ENCODE measurements around the gene PRDX3. TPM values are rescaled to one million over a fixed set of nuclear protein-coding genes. Genes with fewer than 3 reads are reported as not detected.

The PRDX3 gene
- total RNA-seq, 6 experiments from 2014 or later: 156 to 183 (median 171) TPM

- Mint-ChIP-seq H3K27me3 (ENCODE audit: insufficient read depth) (no peaks in the 10 kb centered on the region), H3K27ac (no peak overlapping the region), H3K4me1 (ENCODE audit: low read depth) (peaks cover 31% of the 10 kb centered on the region), H3K9me3 (no peaks in the 10 kb centered on the region), H3K36me3 (ENCODE audit: low read depth) (no peaks in the 10 kb centered on the region; the same call in 1 of the 2 replicates), H3K4me3 (no peak overlapping the region)
- no peak for DNase-seq
- TF ChIP-seq CTCF (IDR thresholded peaks at IDR 0.05): no peak
Observed at GRCh38 chr10:119221666-119222065, 43.1 kb upstream of the PRDX3 start.

DNA sequence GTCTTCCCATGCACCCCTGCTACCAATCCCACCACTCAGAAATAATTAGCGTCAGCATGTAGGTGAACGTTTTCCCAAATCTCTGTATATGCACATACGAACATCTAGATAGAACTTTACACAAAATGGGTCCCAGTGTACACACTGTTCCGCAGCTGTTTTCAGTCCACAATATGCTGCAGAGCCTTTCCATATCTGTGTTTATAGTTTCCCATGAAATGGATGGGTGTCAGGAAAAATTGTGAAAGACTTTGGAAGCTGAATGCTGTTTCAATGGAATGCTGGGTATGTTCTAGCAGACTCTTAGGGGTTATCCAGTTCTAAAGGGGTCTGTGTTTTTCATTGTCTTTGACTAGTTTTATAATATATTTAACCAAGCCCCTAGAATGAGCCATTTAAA, 42.6 kb upstream of the PRDX3 start:
- Mint-ChIP-seq H3K4me3 (no peak overlapping the region), H3K4me1 (ENCODE audit: low read depth) (peaks cover 32% of the 10 kb centered on the region), H3K27ac (no peak overlapping the region), H3K27me3 (ENCODE audit: insufficient read depth) (no peaks in the 10 kb centered on the region), H3K9me3 (no peaks in the 10 kb centered on the region), H3K36me3 (ENCODE audit: low read depth) (no peaks in the 10 kb centered on the region; the same call in 1 of the 2 replicates)
- TF ChIP-seq CTCF (IDR thresholded peaks at IDR 0.05): no peak
- no peak for DNase-seq

DNA sequence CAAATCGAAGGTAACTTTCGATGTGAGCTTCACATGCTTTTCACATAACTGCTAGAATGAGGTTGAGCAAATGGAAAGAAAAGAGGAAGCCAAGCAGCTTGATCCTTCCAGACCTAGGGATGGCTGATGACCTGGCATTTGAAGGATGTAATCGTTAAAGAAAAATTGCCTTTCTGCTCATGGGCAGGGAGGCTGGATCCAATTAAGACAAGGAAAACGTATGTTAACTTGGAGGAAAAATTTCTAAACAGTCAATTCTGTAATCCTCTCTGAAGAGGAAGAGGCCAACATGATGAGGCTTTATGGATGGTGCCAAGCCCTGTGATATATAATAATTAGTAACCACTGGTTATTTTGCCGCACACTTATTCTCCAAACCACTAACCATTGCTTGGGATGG, 41.3 kb upstream of the PRDX3 start:
- no peaks in the 10 kb centered on the region for H3K27me3 Mint-ChIP-seq (ENCODE audit: insufficient read depth)
- no peak for DNase-seq

GRCh38 chr10:119217991-119218490, 39.4 kb upstream of the PRDX3 start:
- Mint-ChIP-seq H3K27ac (no peak overlapping the region), H3K9me3 (no peaks in the 10 kb centered on the region), H3K4me3 (no peak overlapping the region), H3K27me3 (ENCODE audit: insufficient read depth) (no peaks in the 10 kb centered on the region; the same call in 1 of the 2 replicates), H3K36me3 (ENCODE audit: low read depth) (no peaks in the 10 kb centered on the region; the same call in 1 of the 2 replicates), H3K4me1 (ENCODE audit: low read depth) (peaks cover 38% of the 10 kb centered on the region)
- TF ChIP-seq CTCF (IDR thresholded peaks at IDR 0.05): no peak
- no peak for DNase-seq

More for the DNA sequence above, 41.3 kb upstream of the PRDX3 start:
- H3K36me3 Mint-ChIP-seq (ENCODE audit: low read depth): no peaks in the 10 kb centered on the region; the same call in 1 of the 2 replicates
- H3K27ac Mint-ChIP-seq: no peak overlapping the region
- H3K4me3 Mint-ChIP-seq: peak overlapping the region; percentile 9; the same call in 1 of the 2 replicates
- H3K9me3 Mint-ChIP-seq: no peaks in the 10 kb centered on the region
- peaks cover 38% of the 10 kb centered on the region for H3K4me1 Mint-ChIP-seq (ENCODE audit: low read depth)
- TF ChIP-seq CTCF (IDR thresholded peaks at IDR 0.05): no peak

DNA sequence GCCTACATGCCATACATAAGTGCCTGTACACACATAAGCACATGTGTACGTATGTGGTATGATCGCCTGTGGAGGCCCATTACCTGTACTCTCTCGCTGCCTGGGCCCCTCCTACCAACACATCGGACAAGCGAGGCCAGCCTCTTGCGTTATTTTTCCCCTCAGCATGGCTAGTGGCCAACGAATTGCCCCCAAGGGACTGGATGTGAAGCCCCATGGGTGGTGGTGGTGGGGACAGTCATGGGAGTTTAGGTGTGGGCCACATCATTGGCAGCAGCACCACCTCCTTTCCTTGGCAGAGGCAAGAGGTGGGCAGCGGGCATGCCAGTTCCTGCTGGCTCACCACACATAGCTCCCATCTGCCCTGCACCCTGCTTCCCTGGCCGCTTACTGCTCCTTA, 38.8 kb upstream of the PRDX3 start:
- Mint-ChIP-seq H3K27ac (no peak overlapping the region), H3K36me3 (ENCODE audit: low read depth) (no peaks in the 10 kb centered on the region; the same call in 1 of the 2 replicates), H3K4me3 (no peak overlapping the region), H3K9me3 (no peaks in the 10 kb centered on the region), H3K4me1 (ENCODE audit: low read depth) (peaks cover 39% of the 10 kb centered on the region), H3K27me3 (ENCODE audit: insufficient read depth) (no peaks in the 10 kb centered on the region; the same call in 1 of the 2 replicates)
- TF ChIP-seq CTCF (IDR thresholded peaks at IDR 0.05): no peak
- no peak for DNase-seq

Data from HFFc6 (cell line).